ENCODE results near the gene OR2F1. TPM values are rescaled to one million over a fixed set of nuclear protein-coding genes. Genes with fewer than 3 reads are reported as not detected.

OR2F1 gene
- total RNA-seq, 4 donors from 2014 or later: not detected

GRCh38 chr7:144011458-144012230 lies 57.0 kb downstream of the OR2F1 start:
- H3K4me3 ChIP-seq (replicated peaks in 1 of 3): no peak overlapping the region
- WGBS, 2 donors: 92% methylated on average over 5 of the region's 5 CpGs
- TF ChIP-seq CTCF (IDR thresholded peaks at IDR 0.05): no peak
- no peak for TF ChIP-seq POLR2A (IDR thresholded peaks at IDR 0.05)
- H3K36me3 ChIP-seq: no peaks in the 10 kb centered on the region
- H3K9me3 ChIP-seq: no peaks in the 10 kb centered on the region
- no peak overlapping the region for H3K27ac ChIP-seq
- no peaks in the 10 kb centered on the region for H3K4me1 ChIP-seq
- no peak for DNase-seq
- intact Hi-C loops (cut with DNase I): no loop called here
- no peaks in the 10 kb centered on the region for H3K27me3 ChIP-seq

Other genes with a start within 250 kb of the OR2F1 start
- gene CTAGE6, start 197.1 kb upstream of the OR2F1 start, total RNA-seq: under 1 TPM in 1 of 4 donors, not detected in 3; 0.40 TPM
- 10 to 100 TPM; 55.2 to 70.0 (median 58.8) TPM for gene TCAF1, start 52.7 kb upstream of the OR2F1 start, total RNA-seq
- not detected for gene OR2F2, start 19.6 kb upstream of the OR2F1 start, total RNA-seq
- gene OR6B1, start 45.5 kb downstream of the OR2F1 start, total RNA-seq: not detected
- not detected for gene OR2A5, start 94.1 kb downstream of the OR2F1 start, total RNA-seq
- not detected for gene OR2A25, start 115.0 kb downstream of the OR2F1 start, total RNA-seq
- gene OR2A12, start 131.4 kb downstream of the OR2F1 start, total RNA-seq: not detected
- gene OR2A2, start 154.7 kb downstream of the OR2F1 start, total RNA-seq: not detected
- not detected for gene OR2A14, start 168.3 kb downstream of the OR2F1 start, total RNA-seq
- 10 to 100 TPM in 3 of 4 donors, 1 to 10 TPM in 1; 4.7 to 27.4 (median 14.0) TPM for gene CTAGE4, start 228.6 kb downstream of the OR2F1 start, total RNA-seq
- 10 to 100 TPM; 31.0 to 69.1 (median 38.9) TPM for gene ARHGEF35, start 241.0 kb downstream of the OR2F1 start, total RNA-seq